Epidermal melanocyte (primary cell): ENCODE data around the gene AMZ1.
A peak's percentile ranks its signal among the peaks of the same experiment; 100 is the strongest.
"Not testable (repeated sequence)": the region's sequence is repeated elsewhere in the genome, so short reads cannot be mapped to it uniquely, and the experiment has no call there.

Experiments used
- DNase-seq: peaks from one replicate; pipeline ENCODE4 v3.0.0; 2011; ENCODE audit warnings: low spot score; ENCODE audit not compliant: insufficient read length

The AMZ1 gene

DNA sequence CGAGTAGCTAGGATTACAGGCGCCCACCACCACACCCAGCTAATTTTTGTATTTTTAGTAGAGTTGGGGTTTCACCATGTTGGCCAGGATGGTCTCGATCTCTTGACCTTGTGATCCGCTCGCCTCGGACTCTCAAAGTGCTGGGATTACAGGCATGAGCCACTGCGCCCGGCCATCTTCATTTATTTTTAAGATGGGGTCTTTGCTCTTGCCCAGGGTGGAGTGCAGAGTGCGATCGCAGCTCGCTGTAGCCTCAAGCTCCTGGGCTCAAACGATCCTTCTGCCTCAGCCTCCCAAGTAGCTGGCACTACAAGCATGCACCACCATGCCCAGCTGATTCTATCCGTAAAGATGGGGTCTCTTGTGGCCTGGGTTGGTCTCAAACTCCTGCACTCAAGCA lies 39.2 kb downstream of the AMZ1 start:
- DNase-seq = not testable (repeated sequence)

DNA sequence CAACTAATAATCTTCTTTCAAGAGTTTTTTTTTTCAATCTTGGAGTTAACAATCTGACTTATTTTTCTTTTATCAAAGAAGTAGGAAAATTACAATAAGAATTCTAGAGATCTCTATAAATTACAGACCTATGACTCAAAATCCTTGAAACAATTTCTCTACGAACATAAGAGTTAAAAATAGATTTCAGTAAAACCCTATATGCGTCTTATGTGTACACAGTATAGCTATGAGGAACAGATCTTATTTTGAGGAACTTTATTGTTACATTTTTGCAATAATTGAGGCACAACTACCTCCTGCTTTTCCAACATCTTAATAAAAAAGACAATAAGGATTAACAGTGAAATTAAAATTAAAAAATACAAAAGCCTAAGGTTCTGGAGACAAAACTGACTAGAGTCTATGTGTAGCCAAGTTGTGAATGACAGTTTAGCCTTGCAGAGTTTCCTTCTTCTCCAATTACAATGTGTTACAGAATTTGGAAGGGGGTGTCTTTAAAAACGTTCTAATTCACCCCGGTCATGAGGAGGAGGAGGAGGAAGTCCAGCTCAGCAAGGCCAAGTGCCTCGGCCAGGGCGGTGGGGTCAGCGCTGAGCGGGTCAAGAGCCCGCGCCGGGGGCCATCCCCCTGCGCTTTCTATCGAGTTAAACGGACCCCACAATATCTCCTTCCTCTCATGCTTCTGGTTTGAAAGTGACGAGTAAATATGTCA lies 40.5 kb downstream of the AMZ1 start:
- no peak for DNase-seq

DNA sequence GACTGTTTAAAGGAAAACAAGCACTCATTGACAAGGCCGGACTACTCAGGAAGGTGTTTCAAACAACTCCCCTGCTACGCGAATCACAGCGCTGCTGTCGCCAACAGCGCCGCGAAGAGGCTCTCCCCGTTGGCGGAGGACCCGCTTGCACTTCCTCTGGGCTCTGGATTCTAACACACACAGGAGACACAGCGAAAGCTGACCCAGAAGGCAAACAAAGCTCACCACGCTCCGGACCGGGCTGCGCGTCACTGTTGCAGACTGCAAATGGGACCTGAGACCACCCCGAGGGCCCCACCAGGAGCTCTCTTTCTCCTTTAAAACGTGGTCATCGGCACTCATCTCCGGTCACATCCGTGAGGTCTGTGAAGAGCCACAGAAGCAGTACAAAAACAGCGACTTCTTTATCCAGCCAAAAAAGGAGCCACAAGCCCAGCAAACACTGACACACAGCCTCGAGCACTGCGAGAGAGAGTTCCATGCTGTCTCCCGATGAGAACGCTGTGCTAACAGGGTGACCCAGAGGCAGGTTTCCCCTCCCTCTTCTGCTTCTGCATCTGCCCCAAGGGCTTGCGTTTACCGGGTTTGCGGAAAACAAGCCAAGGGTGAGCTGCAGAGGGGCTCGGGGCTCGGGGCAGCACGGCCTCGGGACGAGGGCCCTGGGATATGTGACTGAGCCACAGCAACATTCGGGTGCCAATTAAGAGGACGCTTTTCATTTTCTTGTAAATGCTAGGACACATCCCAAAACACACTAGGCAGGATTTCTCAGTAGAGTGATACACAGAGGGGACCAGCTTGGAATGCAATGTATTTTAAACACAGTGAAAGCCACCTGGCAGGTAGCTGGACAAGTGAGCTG lies 41.3 kb downstream of the AMZ1 start:
- DNase-seq = no peak

DNA sequence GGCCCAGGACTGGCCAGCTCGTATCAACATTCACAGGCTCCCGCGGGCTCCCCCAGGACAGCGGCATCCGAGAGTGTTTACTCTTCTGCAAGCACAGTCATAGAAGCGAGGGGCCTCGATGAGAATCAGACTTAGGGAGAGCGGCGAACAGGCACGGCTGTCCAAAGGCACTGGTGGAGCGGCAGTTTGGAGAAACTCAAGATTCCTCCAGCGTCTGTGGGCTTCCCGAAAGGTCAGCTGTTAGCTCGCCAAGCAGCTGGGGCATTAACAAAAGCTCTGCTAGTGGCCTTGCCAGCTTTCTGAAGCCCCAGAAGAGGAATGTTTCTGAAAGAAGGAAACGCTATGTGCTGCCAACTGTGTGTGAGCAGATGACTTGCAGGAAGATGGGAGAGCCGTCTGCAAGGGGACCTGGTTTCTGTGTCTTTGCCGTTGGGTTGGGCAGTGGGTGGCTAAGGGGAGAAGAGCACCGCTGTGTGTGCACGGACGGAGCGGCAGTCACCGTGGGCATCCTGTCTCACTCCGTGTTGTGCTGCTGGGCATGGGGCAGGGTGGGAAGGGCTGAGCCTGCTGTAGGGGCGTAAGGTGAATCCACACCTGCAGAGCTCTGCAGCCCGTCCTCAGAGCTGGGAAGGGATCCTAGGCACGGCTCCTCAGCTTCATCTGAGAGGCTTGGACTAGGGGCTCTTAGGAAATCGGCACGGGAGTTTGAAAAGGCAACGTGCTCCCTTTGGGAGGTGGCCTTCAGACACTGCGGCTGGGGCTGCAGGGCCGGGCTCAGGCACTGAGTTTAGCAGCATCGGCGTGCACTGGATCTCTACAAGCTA lies 42.1 kb downstream of the AMZ1 start:
- no peak for DNase-seq

DNA sequence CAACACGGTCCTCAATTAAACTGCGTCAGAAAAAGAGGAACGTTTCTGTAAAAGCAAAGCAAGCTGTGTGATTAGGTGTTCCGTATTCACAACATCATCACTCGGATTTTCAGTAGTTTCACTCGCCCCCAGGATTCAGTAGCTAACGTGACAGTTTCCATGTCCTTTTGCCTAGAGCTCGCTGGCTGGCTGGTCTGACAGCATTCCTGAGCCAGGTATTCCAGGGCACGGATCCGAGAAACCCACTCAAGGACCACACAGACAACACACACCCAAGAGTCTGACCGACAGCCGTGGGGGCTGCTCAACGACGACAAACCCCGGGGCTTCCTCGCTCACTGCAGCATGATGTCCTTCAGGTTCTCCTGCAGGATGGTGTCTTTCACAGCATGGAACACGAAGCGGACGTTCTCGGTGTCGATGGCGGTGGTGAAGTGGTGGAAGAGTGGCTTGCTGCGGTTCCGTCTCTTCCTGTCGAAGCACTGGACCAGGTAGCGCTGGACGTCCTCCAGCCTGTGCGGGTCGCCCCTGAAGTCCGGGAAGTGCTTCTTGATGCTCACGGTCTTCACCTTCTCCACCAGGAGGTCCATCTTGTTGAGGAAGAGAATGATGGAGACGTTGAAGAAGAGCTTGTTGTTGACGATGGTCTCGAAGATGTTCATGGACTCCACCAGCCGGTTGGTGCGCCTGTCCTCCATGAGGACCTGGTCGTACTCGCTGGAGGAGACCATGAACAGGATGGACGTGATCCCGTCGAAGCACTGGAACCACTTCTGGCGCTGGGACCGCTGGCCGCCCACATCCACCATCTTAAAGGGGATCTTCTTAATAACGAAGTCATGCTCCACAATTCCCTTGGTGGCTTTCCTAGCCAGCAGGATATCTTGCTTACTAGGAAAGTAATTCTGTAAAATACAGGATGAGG lies 43.1 kb downstream of the AMZ1 start:
- DNase-seq = no peak

DNA sequence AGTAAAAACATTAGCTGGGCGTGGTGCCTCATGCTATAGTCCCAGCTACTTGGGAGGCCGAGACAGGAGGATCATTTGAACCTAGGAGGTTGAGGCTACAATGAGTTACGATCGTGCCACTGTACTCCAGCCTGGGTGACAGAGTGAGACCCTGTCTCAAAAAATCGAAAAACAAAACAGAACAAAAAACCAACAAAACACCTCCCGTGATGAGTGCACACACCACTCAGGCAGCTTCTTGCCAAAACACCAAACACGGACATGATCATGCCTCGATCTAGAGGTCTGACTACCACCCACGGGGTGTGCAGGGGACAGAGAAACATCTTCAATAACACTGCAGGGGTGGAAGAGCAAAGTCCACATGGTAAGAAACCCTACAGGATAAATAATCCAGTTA lies 44.4 kb downstream of the AMZ1 start:
- no peak for DNase-seq

DNA sequence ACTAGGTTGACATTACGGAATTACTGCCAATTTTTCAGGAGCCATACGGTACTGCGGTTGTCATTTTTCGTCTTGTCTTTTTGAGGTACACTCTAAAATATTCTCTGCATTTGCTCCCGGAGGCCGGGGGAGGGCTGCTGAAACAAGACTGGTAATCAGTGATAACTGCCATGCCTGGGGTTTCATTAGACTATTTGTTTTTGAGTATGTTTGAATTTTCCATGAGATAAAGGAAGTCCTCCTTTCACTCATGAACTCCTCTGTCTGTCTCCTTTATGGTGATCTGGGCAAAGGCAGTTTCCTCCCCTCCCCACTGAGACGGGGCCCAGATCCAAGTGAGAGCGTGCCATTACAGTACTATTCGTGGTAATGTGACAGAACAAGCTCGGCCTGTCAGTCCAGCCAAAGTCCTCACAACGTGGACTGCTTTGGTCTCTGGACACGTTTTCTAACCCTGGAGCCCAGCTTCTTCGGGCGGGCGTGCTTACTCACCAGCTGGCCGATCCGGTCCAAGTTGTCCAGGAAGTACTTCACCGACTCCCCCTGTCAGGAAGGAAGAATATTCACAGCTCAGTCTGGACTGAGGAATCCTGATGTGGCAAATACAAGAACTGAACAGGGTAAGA lies 45.1 kb downstream of the AMZ1 start:
- no peak for DNase-seq

DNA sequence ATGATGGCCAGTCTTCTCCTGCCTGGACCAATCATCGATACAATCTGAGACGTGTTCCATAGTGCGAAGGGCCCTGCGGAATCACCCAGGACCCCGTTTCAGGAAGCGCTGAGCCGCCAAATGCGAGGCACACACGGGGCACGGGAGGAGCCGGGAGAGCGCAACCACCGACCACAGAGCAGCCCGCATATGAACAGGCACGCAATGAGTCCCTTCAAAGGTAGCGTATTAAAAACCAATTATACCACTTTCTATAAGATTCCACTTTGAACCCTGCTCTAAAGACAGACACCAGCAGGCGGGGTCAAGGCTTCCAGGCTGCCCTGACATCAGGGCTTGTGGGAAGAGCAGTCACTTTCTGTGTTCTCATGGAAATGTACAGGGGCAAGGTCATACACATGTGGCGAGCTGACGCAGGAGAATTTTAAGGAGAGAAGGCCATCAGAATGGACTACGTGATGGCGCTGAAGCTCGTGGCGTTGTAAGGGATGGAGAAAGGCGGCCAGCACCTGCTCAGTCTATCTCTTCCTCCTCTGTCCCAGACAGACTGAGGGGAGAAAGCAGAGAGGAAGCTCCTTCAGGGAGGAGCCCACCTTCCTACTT lies 46.2 kb downstream of the AMZ1 start:
- no peak for DNase-seq

DNA sequence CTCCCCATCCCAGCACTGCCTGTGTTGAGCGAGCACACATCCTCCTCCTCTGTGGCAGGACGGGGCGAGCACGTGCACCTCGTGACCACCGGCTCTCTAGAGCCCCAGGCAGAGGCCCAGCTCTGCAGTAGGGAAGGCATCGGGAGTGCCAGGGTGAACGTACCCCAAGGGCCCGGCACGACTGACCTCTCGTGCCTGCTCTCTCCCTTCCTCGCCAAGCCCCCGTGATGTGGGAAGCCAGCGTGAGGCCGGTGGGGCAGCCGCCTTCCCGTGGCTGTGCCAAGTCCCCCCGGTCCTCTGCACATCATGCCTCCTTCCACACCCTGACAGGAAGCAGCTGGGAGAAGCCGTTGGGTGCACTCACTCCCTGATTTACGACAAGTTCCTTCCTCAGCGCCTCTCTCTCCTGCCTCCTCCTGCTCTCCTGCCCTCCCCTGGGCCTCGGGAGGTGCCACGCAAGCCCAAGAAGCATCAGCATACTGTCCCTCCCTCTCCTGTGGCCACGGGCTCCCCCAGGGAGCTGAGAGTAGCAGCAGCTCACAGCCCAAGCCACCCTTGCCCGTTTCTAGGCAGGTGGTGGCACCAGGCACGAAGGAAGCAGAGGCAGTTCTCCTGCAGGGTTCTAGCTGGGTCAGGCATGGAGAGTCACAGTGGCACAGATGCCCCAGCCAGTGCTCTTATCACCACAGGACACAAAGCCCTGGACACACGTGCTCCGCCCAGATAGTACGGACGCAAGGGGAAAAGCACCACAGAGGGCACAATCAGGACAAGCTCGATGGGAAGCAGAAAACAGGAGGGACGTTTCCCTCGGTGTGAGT lies 47.0 kb downstream of the AMZ1 start:
- peak; percentile 47 for DNase-seq

DNA sequence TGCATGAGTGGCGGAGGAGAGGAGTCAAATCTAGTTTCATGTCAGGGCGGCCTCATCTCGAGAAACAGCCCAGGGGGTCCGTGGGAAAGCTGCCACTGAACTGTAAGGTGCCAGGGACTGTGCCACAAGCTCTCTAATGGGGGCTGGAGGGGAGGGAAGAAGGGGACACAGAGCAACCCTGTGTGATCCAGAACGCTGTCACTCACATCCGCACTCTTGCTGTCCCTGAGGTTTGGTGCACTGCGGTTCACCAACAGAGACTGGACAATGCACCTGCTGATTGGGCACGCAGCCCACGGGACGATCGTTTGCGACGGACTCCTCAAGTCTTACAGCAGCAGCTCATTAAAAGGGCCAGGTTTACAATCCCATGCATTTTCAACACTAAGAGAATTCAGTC lies 47.7 kb downstream of the AMZ1 start:
- DNase-seq = no peak

DNA sequence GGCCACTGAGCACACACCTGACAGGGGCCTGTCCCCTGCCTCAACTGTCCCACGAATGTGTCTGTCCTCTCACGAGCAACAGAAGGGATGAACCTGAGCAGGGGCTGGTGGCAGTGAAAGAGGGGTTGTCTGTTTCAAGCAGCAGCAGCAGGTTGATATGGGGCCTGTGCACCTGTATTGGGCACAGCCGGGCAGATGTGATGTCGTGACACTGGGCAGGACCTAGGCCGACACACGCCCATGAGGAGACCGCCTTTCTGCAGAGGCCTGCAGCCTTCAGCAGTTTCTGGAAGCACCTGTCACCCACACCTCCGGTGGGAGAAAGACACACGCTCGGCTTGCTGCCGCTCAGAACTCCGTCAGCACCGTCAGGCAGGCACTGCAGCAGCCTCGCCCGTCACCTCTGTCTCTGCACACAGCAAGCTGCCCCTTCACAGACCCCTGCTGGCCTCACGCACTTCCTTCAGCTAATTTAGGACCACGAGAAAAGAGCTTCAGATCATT lies 48.5 kb downstream of the AMZ1 start:
- no peak for DNase-seq

DNA sequence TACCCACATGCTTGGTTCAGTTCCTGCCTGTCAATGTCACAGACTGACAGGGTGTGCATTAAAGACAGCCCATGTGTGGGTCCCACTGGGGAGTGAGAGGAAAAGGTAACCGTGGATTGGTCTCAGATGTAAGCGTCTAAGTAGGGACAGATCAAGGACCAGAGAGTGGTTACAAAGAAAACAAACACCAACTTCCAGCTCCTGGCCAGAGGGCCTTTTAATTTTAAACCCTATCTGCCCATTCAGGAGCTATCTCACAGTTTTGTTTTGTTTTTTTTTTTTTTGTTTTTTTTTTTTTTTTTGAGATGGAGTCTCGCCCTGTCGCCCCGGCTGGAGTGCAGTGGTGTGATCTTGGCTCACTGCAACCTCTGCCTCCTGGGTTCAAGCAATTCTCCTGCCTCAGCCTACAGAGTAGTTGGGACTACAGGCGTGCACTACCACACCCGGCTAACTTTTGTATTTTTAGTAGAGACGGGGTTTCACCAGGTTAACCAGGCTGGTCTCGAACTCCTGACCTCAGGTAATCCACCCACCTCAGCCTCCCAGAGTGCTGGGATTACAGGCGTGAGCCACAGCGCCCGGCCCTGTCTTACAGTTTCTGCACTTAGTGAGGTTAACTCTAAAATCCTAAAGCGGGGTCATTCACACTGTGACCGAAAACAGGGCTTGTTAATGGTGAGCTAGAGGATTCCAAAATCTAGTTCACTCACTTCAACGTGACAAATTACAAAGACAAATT lies 49.2 kb downstream of the AMZ1 start:
- DNase-seq = not testable (repeated sequence)

DNA sequence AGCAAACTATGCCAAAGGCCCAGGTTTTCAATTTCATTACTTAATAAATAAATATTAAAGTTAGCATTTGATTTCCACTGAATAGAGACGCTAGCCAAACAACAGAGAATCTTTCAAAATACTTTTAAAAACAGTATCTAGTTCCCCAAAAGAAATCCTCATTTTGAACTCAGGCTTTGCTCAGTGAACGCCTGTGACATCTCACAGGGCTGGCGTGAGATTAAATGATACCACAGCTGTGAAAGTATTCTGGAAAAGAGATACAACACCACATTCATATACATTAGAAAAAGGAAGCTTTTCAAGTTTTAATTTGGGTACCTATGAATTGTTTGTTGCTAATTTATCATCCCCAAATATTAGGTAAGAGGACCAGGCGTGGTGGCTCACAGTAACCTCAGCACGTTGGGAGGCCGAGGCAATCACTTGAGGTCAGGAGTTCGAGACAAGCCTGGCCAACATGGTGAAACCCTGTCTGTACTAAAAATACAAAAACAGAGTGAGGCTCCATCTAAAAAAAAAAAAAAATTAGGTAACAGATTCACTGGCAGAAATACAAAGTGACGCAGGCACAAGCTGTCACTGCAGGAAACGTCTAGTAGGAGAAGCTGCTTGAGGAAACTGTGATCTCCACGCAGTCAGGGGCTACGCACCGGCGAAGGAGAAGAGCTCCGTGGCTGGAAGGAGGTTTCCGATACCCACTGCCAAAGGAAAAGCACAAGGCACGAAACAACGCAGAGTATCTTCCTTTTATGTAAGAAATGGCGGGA lies 50.0 kb downstream of the AMZ1 start:
- no peak for DNase-seq

DNA sequence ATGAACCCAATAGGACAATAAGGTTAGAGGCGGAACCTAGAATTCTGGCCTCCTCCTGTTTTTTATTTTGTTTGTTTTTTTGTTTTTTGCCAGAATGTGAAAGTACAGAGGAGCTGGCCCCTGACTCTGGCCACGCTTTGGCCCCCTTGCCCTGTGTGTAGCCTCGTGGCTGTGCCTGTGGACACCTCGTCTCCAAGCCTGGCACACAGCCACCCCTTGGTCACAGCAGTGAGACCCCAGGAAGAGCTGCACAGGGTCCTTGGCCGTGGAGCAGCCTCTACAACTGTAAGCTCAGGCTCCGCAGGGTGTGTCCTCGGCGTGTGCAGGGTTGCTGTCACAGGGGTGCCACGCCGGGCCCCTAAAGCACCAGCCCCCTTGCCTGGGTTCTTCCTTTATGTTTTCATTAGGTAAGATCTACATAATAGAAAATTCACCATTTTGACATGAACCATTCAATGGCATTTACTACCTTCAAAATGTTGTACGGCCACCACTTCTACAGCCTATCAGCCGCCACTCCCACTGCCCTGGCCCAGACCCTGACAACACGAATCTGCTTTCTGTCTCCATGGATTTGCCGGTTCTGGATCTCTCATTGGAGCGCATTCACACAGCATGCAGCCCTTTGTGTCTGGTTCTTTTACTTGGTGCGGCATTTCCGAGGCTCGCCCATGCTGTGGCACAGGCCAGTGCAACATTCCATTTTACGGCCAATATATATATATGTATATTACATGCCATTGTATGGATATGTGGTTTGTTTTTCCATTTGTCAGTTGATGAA lies 51.0 kb downstream of the AMZ1 start:
- no peak for DNase-seq

DNA sequence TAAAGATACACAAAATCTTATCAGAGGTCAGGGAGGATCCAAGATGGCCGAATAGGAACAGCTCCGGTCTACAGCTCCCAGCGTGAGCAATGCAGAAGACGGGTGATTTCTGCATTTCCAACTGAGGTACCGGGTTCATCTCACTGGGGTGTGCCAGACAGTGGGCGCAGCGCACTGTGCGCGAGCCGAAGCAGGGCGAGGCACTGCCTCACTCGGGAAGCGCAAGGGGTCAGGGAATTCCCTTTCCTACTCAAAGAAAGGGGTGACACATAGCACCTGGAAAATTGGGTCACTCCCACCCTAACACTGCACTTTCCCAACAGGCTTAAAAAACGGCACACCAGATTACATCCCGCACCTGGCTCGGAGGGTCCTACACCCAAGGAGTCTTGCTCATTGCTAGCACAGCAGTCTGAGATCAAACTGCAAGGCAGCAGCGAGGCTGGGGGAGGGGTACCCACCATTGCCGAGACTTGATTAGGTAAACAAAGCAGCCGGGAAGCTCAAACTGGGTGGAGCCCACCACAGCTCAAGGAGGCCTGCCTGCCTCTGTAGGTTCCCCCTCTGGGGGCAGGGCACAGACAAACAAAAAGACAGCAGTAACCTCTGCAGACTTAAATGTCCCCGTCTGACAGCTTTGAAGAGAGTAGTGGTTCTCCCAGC lies 55.7 kb downstream of the AMZ1 start:
- DNase-seq = not testable (repeated sequence)

DNA sequence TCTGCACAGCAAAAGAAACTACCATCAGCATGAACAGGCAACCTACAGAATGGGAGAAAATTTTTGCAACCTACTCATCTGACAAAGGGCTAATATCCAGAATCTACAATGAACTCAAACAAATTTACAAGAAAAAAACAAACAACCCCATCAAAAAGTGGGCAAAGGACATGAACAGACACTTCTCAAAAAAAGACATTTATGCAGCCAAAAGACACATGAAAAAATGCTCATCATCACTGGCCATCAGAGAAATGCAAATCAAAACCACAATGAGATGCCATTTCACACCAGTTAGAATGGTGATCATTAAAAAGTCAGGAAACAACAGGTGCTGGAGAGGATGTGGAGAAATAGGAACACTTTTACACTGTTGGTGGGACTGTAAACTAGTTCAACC lies 60.7 kb downstream of the AMZ1 start:
- DNase-seq = not testable (repeated sequence)
